Measurements from ENCODE around the gene MYCBP2.
A peak's percentile ranks its signal among the peaks of the same experiment; 100 is the strongest.

The MYCBP2 gene

GRCh38 chr13:77326905-77327604 lies at the start of gene MYCBP2:
Gene MYCBP2 (minus strand): TSS chr13:77327094. CDS start chr13:77326775, 319 bp downstream.
- Histone ChIP-seq H3K4me2 (peak within 1 kb of the TSS; percentile 89), H3K27me3 (no peaks in the 10 kb centered on the region), H3K27ac (peak within 1 kb of the TSS; percentile 96), H3K36me3 (peaks cover 4% of the 10 kb centered on the region; the same call in 1 of the 2 replicates), H4K20me1 (peaks cover 46% of the 10 kb centered on the region), H3K9me3 (no peaks in the 10 kb centered on the region), H3K4me3 (peak within 1 kb of the TSS; percentile 84), H3K4me1 (peaks cover 56% of the 10 kb centered on the region), H3K9ac (peak within 1 kb of the TSS; percentile 93)
- TF ChIP-seq Cebpa-rat (IDR thresholded peaks at IDR 0.05) = no peak

- H3K27ac ChIP-seq = no peak overlapping the region
- no peak overlapping the region for H3K4me3 ChIP-seq
- no peaks in the 10 kb centered on the region for H4K20me1 ChIP-seq
- H3K27me3 ChIP-seq = no peaks in the 10 kb centered on the region
- H3K9ac ChIP-seq = no peak overlapping the region
- no peak overlapping the region for H3K4me2 ChIP-seq
- H3K4me1 ChIP-seq = peaks cover 17% of the 10 kb centered on the region
- TF ChIP-seq Cebpa-rat (IDR thresholded peaks at IDR 0.05) = no peak
- no peaks in the 10 kb centered on the region; the same call in 1 of the 2 replicates for H3K9me3 ChIP-seq
- H3K36me3 ChIP-seq = no peaks in the 10 kb centered on the region
Measured at GRCh38 chr13:77375560-77376108, 48.7 kb upstream of the MYCBP2 start.

- H3K36me3 ChIP-seq = no peaks in the 10 kb centered on the region
- peaks cover 17% of the 10 kb centered on the region for H3K4me1 ChIP-seq
- no peak overlapping the region for H3K9ac ChIP-seq
- no peak overlapping the region for H3K4me2 ChIP-seq
- no peak overlapping the region for H3K27ac ChIP-seq
- no peak for TF ChIP-seq Cebpa-rat (IDR thresholded peaks at IDR 0.05)
- H3K4me3 ChIP-seq = no peak overlapping the region
- no peaks in the 10 kb centered on the region for H3K27me3 ChIP-seq
- H3K9me3 ChIP-seq = no peaks in the 10 kb centered on the region; the same call in 1 of the 2 replicates
- H4K20me1 ChIP-seq = no peaks in the 10 kb centered on the region
Measured at GRCh38 chr13:77374786-77375185, 47.9 kb upstream of the MYCBP2 start.

- no peak for TF ChIP-seq Cebpa-rat (IDR thresholded peaks at IDR 0.05)
- Histone ChIP-seq H4K20me1 (no peaks in the 10 kb centered on the region), H3K9me3 (no peaks in the 10 kb centered on the region; the same call in 1 of the 2 replicates), H3K4me2 (no peak overlapping the region), H3K4me3 (no peak overlapping the region), H3K9ac (no peak overlapping the region), H3K27ac (no peak overlapping the region), H3K4me1 (peaks cover 17% of the 10 kb centered on the region), H3K27me3 (no peaks in the 10 kb centered on the region), H3K36me3 (no peaks in the 10 kb centered on the region)
Measured at GRCh38 chr13:77374339-77374738, 47.4 kb upstream of the MYCBP2 start.

- H3K9ac ChIP-seq = no peak overlapping the region
- H4K20me1 ChIP-seq = no peaks in the 10 kb centered on the region
- no peaks in the 10 kb centered on the region for H3K27me3 ChIP-seq
- H3K9me3 ChIP-seq = no peaks in the 10 kb centered on the region; the same call in 1 of the 2 replicates
- no peak overlapping the region for H3K4me2 ChIP-seq
- H3K36me3 ChIP-seq = no peaks in the 10 kb centered on the region
- H3K4me1 ChIP-seq = peaks cover 17% of the 10 kb centered on the region
- TF ChIP-seq Cebpa-rat (IDR thresholded peaks at IDR 0.05) = no peak
- no peak overlapping the region for H3K4me3 ChIP-seq
- no peak overlapping the region for H3K27ac ChIP-seq
Measured at GRCh38 chr13:77373502-77373901, 46.6 kb upstream of the MYCBP2 start.

- no peaks in the 10 kb centered on the region for H3K27me3 ChIP-seq
- H4K20me1 ChIP-seq = no peaks in the 10 kb centered on the region
- H3K27ac ChIP-seq = no peak overlapping the region
- peaks cover 8% of the 10 kb centered on the region for H3K4me1 ChIP-seq
- no peak overlapping the region for H3K4me2 ChIP-seq
- no peak overlapping the region for H3K4me3 ChIP-seq
- H3K9me3 ChIP-seq = no peaks in the 10 kb centered on the region
- H3K36me3 ChIP-seq = no peaks in the 10 kb centered on the region
- H3K9ac ChIP-seq = no peak overlapping the region
- TF ChIP-seq Cebpa-rat (IDR thresholded peaks at IDR 0.05) = no peak
Measured at GRCh38 chr13:77372275-77372674, 45.4 kb upstream of the MYCBP2 start.

- TF ChIP-seq Cebpa-rat (IDR thresholded peaks at IDR 0.05) = no peak
- no peaks in the 10 kb centered on the region for H3K9me3 ChIP-seq
Measured at GRCh38 chr13:77370888-77371287, 44.0 kb upstream of the MYCBP2 start.

GRCh38 chr13:77362166-77362565 lies 35.3 kb upstream of the MYCBP2 start:
- Histone ChIP-seq H3K27me3 (no peaks in the 10 kb centered on the region), H4K20me1 (no peaks in the 10 kb centered on the region), H3K36me3 (no peaks in the 10 kb centered on the region), H3K9me3 (no peaks in the 10 kb centered on the region), H3K27ac (no peak overlapping the region), H3K4me2 (no peak overlapping the region), H3K9ac (no peak overlapping the region), H3K4me3 (no peak overlapping the region), H3K4me1 (peaks cover 16% of the 10 kb centered on the region)
- TF ChIP-seq Cebpa-rat (IDR thresholded peaks at IDR 0.05) = no peak

More at GRCh38 chr13:77370888-77371287, 44.0 kb upstream of the MYCBP2 start:
- Histone ChIP-seq H3K9ac (no peak overlapping the region), H3K27me3 (no peaks in the 10 kb centered on the region), H3K4me1 (no peaks in the 10 kb centered on the region), H4K20me1 (no peaks in the 10 kb centered on the region), H3K4me2 (no peak overlapping the region), H3K36me3 (no peaks in the 10 kb centered on the region), H3K27ac (no peak overlapping the region), H3K4me3 (no peak overlapping the region)

- Histone ChIP-seq H4K20me1 (no peaks in the 10 kb centered on the region), H3K27ac (peak overlapping the region; percentile 1; the same call in 1 of the 2 replicates), H3K4me1 (peaks cover 16% of the 10 kb centered on the region), H3K4me3 (no peak overlapping the region), H3K36me3 (no peaks in the 10 kb centered on the region), H3K4me2 (peak overlapping the region; percentile 48), H3K27me3 (no peaks in the 10 kb centered on the region), H3K9ac (no peak overlapping the region), H3K9me3 (no peaks in the 10 kb centered on the region)
- TF ChIP-seq Cebpa-rat (IDR thresholded peaks at IDR 0.05) = no peak
Measured at GRCh38 chr13:77360032-77360685, 33.3 kb upstream of the MYCBP2 start.

GRCh38 chr13:77359171-77359570 lies 32.3 kb upstream of the MYCBP2 start:
- H3K9ac ChIP-seq = no peak overlapping the region
- H3K27me3 ChIP-seq = no peaks in the 10 kb centered on the region
- TF ChIP-seq Cebpa-rat (IDR thresholded peaks at IDR 0.05) = no peak
- no peaks in the 10 kb centered on the region for H4K20me1 ChIP-seq
- no peak overlapping the region for H3K27ac ChIP-seq
- no peaks in the 10 kb centered on the region for H3K9me3 ChIP-seq
- no peak overlapping the region for H3K4me3 ChIP-seq
- peak overlapping the region; percentile 48 for H3K4me2 ChIP-seq
- H3K36me3 ChIP-seq = no peaks in the 10 kb centered on the region
- H3K4me1 ChIP-seq = peaks cover 22% of the 10 kb centered on the region

Data from BLaER1 (cell line).